VCaP (cell line): Measurements from ENCODE around the gene CNPY3.

Source experiments
- H3K27ac ChIP-seq: fragments of 450-650 bp; 2 replicates; pipeline ENCODE4 v1.5.1; 2017
- TF ChIP-seq, protein P1 (sequence below): fragments of 450-650 bp; conservative IDR thresholded peaks from 2 replicates; pipeline ENCODE4 v1.5.1; 2017; ENCODE audit warnings: mild to moderate bottlenecking, moderate library complexity

Gene CNPY3

DNA sequence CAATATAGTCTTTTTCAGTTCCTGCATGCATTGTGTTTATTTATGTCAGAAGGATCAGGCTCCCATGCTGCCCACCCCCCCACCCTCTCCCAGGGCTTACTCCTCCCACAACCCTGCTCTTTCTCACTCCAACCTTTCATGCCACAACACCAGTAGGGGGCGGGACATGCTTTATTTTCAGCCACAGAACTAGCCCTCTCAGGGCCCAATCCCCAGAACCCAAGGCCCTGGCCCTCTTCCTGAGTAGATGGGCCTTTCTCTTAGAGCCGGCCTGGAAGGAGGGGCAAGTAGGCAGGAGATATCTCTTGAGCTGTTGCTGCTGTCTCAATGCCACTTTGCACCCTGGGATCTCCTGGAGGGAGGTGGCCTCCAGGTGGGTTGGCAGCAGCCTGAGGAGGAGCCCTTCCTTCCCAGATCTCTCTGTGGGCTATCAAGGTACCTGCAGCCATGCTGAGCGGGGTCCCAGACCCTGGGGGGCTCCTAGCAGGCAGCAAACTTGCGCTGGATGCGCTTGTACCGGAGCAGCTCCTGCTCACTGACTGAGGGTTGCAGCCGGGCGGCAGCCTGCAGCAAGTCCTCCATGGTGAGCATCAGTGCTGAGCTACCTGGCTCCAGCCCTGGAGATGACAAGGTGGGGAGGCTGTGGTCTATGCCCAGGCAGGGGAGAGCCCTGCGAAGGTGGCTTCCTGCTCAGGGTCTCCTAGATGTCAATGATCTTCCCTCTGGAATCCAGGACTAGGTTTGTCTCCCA, 34.8 kb downstream of the CNPY3 start:
- H3K27ac ChIP-seq: no peak overlapping the region
- TF ChIP-seq, protein P1, sequence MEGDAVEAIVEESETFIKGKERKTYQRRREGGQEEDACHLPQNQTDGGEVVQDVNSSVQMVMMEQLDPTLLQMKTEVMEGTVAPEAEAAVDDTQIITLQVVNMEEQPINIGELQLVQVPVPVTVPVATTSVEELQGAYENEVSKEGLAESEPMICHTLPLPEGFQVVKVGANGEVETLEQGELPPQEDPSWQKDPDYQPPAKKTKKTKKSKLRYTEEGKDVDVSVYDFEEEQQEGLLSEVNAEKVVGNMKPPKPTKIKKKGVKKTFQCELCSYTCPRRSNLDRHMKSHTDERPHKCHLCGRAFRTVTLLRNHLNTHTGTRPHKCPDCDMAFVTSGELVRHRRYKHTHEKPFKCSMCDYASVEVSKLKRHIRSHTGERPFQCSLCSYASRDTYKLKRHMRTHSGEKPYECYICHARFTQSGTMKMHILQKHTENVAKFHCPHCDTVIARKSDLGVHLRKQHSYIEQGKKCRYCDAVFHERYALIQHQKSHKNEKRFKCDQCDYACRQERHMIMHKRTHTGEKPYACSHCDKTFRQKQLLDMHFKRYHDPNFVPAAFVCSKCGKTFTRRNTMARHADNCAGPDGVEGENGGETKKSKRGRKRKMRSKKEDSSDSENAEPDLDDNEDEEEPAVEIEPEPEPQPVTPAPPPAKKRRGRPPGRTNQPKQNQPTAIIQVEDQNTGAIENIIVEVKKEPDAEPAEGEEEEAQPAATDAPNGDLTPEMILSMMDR: peak; percentile 27

DNA sequence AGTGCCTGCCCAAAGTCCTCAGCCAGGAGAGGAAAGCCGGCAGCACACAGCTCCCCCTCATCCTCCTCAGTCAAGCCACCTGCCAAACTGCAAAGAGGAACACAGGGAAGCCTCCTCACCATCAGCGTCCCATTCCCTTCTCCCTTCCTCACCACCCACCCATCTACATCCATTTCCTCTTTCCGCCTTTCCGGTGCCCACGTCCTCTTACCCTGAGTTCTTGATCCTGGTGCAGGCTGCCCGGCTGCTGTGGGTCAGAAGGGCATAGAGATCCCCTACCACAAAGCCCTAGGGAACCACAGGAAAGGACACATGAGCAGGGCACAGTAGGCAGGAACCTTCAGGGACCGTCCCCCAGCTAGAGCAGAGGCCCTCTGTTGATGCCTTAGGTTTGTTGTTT, 37.3 kb downstream of the CNPY3 start:
- TF ChIP-seq, protein P1: no peak
- no peak overlapping the region for H3K27ac ChIP-seq

DNA sequence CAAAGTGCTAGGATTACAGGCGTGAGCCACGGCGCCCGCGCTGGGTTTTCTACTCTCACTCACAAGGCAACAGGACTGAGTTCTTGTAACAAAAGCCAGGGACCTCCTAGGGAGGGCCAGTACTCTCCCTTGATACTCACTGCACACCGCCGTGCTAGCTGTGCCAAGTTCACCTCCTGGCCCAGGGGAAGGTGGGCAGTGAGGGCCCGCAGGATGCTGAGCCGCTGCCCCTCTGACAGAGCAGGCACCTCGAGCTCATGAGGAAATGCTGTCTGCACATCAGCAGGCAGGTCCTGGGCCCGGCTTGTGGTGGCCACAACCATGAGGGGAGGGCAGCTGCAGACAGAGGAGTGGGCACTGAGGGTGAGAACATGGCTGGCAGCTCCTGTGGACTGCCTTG, 37.9 kb downstream of the CNPY3 start:
- TF ChIP-seq, protein P1: no peak
- no peak overlapping the region for H3K27ac ChIP-seq

DNA sequence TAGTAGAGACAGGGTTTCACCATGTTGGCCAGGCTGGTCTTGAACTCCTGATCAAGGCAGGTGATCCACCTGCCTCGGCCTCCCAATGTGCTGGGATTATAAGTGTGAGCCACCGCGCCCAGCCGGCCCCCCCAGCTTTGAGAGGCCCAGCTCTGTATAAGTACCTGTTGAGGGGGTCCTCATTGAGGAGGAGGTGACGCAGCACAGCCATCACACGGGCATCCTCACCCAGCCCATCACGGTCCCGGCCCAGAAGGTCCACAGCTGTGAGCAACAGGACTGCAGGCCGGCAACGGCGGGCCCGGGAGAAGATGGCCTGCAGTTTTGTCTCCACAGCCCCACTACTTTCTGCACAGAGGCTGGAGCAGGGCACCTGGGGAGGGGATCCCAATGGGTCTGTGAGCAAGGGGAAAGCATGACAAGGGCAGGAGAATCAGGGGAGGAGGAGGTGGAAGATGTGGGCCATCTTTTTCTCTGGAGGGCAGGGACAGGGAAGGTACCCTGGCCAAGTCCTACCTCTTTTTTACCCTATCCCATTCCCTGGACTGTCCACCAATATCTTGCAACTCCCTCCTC, 38.9 kb downstream of the CNPY3 start:
- H3K27ac ChIP-seq: no peak overlapping the region
- TF ChIP-seq, protein P1: no peak

DNA sequence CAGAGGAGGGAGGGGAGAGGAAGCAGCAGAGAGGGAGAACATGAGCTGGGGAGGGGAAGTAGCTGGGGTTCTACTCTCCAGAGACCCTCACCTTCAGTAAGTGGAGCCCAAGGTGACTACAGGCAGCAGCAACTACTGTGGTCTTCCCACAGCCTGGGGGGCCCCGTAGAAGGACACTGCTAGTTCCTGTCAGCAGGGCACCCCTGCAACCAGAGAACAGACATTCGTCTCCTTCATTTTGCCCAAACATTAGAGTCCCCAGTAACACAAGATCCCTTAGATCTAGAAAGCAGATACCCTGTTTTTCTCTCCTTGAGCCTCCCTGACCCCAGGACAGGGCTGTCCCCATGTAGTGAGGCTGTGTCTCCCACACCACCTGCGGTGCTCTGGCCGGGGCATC, 39.5 kb downstream of the CNPY3 start:
- TF ChIP-seq, protein P1: no peak
- no peak overlapping the region for H3K27ac ChIP-seq

DNA sequence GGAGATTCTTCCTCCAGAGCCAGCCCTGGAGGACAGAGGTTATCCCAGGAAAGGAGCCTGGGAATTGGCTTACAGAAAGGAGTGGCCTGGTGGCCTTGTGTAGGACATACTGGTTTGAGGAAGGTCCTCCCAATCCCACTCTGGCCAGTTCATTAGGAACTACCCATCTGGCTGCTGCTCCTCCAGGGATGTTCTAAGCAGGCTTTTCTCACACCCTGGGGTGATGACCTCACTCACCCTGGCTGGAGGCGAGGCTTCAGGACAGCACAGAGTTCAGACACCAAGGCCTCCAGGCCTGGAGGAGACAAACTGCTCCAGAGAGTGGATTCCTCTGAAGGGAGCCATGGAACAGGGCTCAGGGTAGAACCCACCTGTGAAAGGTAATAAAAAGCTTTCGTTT, 40.2 kb downstream of the CNPY3 start:
- TF ChIP-seq, protein P1: no peak
- H3K27ac ChIP-seq: no peak overlapping the region

DNA sequence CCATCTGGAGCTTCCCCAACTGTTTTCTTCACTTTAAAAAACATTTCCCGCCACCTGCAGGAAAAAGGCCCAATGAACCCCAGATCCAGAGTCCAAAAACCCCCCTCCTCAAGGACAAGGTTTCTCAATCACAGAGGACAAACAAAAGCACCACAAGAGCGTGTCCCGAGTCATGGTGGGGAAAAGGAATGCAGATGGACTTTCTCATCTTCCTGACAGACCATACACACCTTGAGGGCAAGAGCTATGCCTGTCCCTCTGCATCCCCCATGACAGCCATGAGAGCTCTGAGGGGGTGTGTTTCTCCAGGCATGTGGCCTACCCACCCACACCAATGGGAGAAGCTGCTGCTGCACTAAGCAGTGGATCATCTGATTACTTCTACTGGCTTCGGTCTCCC, 40.7 kb downstream of the CNPY3 start:
- TF ChIP-seq, protein P1: no peak
- no peak overlapping the region for H3K27ac ChIP-seq
